Activated T-cell treated with anti-CD3 and anti-CD28 coated beads, Interleukin-2, amount 50 U/mL, for 48 hours (primary cell): Measurements from ENCODE around the gene PIGZ.

Experiments
- DNase-seq, 2 experiments: peaks; one replicate each; pipeline ENCODE4 v3.0.0-alpha.2; 2020

Gene PIGZ

DNA sequence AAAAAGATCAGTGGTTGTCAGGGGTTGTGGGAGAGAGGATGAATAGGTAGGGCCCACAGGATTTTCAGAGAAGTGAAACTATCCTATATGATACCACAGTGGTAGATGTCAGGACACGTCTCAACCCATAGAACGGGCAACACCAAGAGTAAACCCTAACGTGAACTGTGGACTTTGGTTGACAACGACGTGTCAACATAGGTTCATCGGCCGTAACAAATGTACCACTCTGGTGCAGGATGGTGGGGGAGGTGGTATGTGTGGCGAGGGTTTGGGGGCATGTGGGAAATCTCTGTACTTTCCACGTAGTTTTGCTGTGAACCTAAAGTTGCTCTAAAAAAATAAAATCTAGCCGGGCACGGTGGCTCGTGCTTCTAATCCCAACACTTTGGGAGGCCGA is 13.0 kb upstream of the PIGZ start:
- no peak for DNase-seq

DNA sequence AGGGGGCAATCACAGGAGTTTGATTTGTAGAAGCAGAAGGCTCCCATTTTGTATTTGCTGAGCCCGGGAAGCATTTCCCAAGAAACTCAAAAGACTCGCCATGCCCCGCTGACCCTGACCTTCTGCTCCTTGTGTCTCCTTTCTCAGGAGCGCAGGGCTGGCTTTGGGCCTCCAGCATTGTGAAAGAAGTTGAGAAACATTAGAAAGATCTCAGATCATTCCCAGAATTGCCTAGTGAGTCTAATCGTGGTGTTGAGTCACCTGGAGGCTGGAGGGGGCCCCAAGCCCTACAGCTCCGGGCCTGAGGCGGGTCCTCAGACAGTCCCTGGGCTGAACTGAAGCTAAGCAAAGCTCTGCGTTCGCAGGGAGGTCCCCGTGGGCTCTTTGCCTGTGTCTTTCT is 10.9 kb upstream of the PIGZ start:
- DNase-seq, result no peak

DNA sequence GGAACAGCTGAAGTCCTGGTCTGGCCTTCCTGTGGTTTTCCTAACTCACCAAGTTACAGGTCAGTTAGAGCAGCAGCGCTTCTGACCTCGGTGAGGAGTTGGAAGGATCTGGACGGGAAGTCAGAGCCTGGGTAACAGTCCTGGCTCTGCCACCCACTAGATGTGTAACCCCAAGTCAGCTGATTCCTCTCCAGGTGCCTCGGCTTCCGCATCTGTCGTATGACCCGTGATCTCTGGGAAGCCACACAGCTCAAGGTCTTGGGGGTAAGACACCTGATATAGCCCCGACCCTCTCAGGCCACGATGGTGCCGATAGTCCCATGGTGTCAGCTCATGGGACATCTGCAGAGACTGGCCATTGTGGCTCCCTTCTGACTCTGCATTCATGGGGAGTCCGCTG is 8.3 kb upstream of the PIGZ start:
- no peak for DNase-seq

DNA sequence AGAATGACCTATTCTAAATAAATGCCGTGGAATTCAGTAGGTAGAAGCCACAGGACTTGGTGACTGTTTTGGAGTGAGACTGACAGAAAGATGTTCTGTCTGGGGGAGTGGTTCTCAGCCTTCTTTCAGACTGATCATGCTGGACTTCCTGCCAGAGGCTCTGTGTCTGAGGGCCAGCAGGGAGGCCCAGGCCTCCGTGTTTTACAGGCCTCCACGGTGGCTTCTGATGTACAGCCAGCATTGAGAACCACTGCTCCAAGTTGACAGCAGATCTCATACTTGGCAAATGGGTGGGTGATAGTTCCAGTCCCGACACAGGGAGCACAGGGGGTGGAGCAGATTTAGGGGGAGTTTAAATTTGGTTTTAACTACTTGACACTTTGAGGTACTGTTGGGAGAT is 6.7 kb upstream of the PIGZ start:
- no peak for DNase-seq

DNA sequence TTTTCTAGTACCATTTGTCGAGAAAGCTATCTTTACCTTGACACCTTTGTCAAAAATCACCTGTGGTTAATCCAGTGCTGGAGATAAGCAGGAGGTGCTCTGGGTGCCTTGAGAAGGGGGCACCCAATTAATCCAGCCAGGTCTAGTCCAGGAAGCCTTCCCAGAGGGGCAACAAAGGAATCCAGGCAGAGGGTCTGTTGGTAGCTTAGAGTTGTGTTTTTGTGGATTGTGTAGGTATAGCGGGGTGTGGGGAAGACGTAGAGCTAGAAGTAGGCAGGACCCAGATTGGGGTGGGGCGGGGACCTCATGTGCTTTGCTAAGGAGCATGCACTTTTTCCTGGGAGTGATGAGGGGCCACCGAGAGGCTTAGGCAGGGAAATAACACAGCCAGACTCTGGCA is 6.0 kb upstream of the PIGZ start:
- no peak for DNase-seq

DNA sequence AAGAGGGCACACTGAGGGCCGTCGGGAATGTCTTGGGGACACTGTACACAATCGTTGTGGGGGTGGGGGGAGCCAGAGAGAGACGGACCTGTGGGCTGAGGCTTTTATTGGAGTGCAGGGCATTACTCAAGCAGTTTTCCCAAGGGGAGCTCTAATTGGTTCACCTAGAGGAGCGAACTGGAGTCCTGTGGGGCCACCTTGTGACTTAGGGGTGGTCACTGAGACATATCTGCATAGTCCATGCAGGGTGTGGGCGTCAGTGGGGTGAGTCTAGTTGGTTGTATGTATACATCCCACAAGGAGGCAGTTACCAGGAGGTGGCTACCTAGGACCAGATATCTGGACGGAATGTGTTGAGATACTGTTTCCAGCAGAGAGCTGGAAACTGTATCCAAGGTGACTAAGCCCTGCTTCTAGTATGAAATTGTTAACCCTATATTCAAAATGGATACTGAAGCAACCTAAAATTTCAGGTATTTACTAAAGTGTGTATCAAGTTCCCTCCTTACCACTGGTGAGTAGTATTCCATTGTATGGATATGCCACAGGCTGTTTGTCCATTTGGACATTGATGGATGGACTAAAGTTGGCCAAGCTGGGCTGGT is 2.6 kb upstream of the PIGZ start:
- DNase-seq, result no peak

DNA sequence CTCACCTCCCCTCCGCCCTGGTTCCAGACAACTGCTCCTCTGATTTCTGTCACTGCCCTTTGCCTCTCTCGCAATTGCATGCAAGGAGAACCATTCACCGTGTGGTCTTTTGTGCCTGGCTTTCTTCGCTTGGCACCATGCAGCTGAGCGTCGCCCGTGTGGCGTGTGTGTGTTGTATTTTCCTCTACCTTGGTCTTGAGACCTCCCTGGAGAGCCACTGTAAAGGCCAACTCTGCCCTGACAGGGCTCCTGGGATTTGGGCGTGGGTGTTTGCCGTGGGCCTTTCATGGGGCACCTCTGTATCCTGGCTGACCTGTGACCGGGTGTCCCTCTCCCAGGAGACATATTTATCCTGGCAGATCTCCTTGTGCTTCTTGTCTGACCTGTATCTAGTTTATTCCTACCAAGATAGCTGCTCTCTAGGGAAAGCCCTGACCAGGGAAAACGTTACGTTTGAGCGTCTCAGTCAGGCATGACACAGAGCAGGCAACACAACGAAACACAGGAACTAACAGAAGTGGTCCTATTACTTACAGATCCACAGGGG is 2.0 kb upstream of the PIGZ start:
- no peak for DNase-seq

DNA sequence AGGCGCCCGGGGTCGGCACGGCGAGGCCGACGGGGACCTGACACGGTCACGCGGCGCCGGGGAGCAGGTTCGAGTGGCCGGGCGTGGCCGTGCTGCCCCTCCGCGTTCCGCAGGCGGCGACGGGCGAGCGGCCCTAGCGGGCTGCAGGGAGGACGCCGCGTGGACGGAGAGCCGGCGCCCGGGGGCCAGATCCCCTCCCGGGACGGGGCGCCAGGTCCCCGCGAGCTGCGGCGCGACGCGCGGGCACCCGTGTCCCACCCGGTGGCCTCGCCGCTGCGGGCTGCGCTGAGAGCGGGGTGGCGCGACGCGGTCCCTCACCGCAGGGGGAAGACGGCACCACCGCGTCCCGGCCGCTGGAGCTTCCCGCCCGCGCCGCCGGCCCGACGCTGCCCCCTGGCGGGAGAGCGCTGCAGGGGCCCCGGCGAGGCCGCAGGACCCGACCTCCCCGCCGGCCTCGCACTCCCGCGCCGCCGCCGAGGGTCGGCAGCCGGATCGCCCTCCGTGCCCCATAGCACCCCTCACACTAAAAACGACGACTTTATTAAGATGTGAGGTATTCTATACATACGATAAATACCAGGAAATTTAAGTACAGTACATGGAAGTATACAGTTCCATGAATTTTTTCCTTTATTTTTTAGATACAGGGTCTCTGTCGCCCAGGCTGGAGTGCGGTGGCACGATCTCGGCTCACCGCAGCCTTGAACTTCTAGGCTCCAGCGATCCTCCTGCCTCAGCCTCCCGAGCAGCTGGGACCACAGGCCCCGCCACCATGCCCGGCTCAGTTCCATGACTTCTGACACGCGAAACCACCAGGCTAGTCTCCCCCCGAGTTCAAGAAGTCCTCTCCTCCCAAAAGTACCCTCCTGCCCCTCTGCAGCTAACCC is 1.3 kb upstream of the PIGZ start:
- DNase-seq, result peak; percentile 79 to 85

DNA sequence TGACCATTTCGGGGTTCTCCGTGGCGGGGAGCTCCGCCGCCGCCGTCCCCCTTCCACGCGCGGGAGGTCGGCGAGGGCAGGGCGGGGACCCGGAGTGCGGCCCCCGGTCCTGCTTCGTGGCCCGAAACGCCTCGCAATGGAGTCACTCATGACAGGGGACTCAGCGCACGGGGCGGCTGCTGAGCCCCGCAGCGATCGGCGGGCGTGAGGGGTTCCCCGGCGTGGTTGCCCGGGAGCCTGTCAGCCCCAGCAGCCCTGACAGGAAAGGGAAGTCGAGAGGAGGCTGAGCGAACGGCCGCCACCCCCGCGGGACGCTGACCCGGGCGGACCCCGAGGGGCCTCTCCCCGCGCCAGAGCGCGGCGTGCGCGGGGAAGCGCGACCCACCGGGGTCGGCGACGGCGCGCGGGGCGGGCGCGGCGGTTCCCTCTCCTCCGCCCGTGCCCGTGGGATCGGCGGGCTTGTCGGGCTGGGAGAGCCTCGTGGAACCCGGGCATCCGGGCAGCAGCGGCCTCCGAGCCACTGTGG is 564 bp upstream of the PIGZ start:
- peak; percentile 67 to 75 for DNase-seq

DNA sequence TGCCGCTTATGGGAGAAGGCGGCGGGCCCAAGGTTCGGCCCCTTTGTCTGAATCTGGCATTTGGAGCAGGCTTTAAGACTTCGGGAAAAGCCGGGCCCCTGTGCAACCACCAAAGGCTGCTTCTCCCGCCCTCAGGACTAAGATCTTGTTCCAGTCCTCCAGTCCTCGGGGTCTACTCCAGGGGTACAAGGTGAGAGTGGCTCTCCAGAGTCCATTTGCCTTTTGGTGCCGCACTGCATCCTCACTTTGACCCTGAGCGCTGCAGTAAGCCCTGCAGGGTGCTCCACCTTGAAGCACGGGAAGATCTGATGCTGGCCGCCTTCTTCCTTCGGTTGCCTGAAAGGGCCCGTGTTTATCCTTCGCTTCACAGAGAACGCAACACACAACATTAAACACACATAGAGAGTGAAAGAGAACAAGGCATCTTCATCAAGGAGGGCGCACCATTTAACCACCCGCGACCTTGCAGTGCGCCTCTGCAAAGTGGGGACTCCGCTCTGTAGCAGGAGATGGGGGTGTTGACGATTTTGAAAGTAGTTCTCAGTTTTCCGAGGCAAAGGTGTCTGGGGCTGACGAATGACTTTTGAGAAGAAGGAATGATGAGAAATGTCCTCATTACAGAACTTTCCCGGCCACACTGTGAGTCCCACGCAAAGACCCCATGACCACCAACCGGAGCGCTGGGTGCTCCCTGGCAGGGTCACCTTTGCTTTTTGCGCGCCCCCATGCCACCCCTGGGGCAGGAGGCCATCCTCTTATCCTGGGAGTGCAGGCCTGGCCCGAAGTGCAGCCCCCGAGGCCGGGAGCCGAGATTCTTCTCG is 1.0 kb downstream of the PIGZ start:
- no peak for DNase-seq

DNA sequence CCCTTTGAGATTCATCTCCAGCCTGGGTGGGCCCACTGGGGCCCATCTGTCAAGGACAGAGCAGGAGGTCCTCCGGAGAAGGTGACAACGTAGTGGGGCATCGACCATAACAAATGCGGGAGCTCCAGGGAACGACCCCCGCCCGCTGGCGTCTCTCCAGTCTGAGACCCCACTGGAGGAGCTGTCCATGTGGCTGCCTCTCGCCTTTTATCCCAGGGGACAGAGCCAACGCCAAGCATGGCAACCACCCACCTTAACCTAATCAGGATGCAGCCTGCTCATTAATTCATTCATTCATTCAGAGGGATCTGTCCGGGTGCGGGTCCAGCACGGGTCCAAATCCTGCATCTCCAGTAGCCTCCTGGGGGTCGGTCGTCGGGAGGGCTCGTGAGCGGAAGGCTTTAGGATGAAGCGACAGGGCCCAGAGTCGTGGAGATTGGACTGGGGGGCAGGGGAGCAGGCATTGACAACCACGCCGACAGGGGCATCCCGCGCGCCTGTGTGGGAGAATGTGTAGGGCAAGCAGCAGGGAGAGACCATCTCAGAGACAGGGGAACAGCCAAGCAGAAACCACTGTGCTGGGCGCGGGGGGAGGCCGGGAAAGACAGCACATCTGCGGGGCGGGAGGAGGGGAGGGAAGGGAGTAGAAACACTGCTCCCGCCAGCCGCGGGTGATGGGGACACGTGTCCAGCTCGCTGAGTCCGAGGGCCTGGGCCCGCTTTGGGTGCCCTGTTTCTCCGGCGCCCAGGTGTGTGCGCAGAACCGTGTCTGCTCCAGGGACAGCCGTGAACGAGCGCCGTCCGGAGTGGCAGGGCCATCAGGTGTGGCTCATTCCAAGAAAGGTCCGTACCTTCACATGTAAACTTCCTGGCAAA is 1.9 kb downstream of the PIGZ start:
- DNase-seq, result no peak

DNA sequence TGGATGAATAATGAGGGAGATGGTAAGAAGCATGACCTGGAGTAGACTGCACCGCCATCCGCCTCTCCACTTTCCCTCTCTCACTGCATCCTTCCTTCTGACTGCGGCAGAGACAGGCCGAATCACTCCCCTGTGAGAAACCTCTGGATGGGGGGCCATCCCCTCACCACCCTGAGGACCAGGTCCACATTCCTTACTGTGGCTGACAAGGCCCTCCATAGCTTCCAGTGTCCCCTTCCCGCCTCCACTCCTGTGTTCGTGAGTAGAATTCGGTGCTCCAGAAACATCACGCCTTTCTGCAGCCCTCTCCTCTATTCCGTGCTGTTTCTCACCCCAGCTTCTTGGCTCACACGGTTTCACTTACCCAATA is 2.8 kb downstream of the PIGZ start:
- DNase-seq, result no peak

DNA sequence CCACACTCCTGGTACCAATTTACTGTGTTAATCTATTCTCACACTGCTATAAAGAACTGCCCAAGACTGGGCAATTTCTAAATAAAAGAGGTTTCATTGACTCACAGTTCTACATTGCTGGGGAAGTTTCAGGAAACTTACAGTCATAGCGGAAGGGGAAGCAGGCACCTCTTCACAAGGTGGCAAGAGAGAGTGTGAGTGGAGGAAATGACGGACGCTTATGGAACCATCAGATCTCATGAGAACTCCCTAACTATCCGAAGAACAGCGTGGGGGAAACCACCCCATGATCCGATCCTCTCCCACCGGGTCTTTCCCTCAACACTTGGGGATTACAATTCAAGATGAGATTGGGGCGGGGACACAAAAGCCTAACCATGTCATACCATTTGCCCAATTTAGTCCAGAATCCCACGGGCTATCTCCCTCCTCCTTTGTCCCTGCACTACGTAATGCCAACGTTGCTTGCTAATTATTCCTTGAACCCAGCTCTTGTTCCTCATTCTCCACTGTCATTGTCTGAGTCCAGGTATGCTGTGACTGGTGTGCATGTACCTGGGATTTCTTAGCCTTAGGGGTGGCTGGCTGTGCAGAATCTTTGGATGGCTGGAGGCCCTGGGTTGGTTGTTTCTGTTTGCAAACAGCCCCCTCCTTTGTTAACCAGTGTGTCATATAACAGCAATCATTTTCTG is 3.4 kb downstream of the PIGZ start:
- no peak for DNase-seq

DNA sequence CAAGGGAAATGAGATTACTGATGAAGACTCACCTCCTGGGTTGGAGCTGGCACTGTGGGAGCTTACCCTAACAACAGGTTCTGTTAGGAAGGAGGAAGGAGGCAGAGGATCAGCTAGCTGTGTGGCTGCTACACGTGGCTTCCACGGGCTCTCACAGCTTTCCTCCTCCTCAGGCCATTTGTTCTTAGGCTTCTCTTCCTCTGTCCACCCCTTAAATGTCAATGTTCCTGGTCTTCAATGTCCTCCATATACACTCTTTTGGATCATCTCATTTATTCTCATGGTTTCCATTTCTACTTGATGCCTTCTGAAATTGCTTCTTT is 5.0 kb downstream of the PIGZ start:
- no peak for DNase-seq

DNA sequence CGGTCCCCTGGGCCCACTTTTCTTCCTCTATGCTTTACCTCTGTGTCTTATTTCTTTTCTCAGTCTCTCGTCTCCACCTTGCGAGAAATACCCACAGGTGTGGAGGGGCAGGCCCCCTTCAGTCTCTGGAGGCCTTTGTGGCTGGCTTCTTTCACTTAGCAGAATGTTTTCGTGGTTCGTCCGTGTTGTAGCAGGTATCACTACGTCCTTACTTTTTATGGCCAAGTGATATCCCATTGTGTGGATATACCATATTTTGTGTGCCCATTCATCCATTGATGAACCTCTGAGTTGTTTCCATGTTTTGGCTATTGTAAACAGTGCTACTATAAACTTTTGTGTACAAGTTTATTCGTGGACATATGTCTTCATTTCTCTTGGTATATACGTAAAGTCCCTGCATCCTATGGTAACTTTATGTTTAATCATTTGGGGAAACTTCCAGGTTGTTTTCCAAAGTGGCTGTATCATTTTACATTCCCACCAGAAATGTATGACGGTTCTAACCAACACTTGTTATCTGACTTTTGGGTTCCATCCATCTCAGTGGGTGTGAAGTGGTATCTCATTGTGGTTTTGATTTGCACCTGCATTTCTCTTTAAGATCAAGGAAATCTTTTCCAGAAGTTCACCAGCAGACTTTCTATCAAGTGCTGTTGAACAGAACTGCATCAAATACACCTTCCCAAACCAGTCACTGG is 5.6 kb downstream of the PIGZ start:
- no peak for DNase-seq

DNA sequence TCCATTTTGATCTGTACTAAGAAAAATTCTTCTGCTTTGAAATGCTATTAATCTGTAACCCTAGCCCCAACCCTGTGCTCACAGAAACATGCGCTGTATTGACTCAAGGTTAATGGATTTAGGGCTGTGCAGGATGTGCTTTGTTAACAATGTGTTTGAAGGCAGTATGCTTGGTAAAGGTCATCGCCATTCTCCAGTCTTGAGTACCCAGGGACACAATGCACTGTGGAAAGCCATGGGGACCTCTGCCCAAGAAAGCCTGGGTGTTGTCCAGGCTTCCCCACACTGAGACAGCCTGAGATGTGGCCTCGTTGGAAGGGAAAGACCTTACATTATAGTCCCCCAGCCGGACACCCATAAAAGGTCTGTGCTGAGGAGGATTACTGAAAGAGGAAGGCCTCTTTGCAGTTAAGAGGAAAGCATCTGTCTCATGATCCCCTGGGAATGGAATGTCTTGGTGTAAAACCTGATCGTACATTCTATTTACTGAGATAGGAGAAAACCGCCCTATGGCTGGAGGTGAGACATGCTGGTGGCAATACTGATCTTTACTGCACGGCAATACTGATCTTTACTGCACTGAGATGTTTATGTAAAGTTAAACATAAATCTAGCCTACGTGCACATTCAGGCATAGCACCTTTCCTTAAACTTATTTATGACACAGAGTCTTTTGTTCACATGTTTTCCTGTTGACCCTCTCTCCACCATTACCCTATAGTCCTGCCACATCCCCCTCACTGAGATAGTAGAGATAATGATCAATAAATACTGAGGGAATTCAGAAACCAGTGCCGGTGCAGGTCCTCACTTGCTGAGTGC is 6.3 kb downstream of the PIGZ start:
- DNase-seq, result no peak

DNA sequence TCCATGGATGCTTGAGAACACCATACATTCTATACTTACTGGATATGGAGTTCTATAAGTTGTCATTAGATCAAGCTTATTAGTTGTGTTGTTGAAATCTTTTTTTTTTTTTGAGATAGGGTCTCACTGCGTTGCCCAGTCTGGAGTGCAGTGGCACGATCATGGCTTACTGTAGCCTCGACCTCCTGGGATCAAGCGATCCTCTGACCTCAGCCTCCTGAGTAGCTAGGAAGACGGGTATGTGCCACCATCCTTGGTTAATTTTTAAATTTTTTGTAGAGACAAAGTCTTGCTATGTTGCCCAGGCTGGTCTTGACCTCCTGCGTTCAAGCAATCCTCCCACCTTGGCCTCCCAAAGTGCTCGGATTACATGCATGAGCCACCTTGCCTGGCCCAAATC is 13.8 kb downstream of the PIGZ start:
- DNase-seq, result no peak

DNA sequence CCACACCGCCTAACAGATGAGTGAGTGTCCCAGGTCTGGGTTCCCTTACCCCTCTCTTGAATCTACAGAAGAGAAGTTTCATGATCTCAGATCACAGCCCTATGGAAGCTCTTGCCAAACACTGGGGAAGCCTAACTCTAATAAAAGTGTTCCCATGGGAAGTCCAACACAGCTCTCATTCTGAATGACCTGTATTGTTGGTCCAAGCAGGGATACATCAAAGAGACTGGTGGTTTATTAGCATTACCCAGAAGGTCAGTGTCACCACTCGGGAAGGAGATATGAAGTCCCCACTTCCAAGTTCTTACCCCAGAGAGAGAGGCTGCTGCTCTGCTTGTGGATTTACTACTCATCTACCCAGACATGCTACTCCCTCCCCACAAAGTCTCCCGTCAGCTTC is 17.3 kb downstream of the PIGZ start:
- DNase-seq, result no peak

DNA sequence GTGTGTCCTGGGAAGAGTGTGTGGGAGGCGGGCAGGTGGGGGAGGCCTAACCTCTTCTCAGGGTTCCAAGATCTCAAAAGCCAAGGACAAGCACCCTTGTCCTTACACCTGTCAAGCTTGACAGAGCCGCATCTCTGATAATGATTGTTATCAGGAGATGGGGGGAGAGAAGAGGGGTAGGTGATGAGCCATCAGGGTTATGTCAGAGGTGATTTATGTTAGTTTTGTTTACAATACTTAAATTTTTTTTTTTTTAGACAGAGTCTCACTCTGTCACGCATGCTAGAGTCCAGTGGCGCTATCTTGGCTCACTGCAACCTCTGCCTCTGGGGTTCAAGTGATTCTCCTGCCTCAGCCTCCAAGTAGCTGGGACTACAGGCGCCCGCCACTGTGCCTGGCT is 18.9 kb downstream of the PIGZ start:
- no peak for DNase-seq

DNA sequence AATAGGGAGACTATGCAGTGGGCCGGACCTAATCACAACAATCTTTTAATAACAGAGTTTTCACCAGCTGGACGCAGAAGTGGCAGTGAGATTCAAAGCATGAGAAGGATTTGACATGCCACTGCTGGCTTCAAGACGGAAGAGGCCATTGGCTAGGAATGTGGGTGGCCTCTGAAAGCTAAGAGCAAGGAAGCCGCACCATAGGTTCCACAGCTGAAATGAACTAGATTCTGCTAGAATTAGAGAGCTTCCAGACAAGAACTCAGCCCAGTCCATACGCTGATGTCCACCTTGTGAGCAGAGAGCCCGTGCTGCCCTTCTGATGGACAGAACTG is 19.4 kb downstream of the PIGZ start:
- no peak for DNase-seq
